ACHN (cell line): ENCODE results near the gene ACTR10.

Experiments
- DNase-seq: peaks from one replicate; pipeline ENCODE4 v3.0.0-alpha.2; 2015
- in situ Hi-C: cut with HindIII; loops from 2 replicates; pipeline ENCODE4 v1.10.0; 2017; ENCODE audit warnings: low sequenced_read_pairs, low pct_ligation_motif_present, low pct_unique_long_range_greater_than_20kb

Gene ACTR10

GRCh38 chr14:58275527-58276190 lies 75.7 kb downstream of the ACTR10 start:
- no peak for DNase-seq
- in situ Hi-C loops: no loop called here

GRCh38 chr14:58276208-58276607 lies 76.3 kb downstream of the ACTR10 start:
- DNase-seq: no peak
- in situ Hi-C loops: no loop called here

DNA sequence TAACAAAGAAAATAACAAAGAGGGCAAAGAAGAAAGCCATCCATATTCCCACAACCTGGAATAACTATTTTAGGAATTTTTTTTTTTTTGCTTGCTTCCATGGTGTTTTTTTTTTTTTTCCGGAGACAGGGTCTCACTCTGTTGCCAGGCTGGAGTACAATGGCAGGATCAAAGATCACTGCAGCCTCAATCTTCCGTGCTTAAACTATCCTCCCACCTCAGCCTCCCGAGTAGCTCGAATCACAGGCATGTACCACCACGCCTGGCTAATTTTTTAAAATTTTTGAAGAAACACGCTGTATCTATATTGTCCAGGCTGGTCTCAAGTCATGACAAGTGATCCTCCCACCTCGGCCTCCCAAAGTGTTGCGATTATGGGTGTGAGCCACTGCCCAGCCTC lies 78.2 kb downstream of the ACTR10 start:
- in situ Hi-C loops: no loop called here
- DNase-seq: no peak

DNA sequence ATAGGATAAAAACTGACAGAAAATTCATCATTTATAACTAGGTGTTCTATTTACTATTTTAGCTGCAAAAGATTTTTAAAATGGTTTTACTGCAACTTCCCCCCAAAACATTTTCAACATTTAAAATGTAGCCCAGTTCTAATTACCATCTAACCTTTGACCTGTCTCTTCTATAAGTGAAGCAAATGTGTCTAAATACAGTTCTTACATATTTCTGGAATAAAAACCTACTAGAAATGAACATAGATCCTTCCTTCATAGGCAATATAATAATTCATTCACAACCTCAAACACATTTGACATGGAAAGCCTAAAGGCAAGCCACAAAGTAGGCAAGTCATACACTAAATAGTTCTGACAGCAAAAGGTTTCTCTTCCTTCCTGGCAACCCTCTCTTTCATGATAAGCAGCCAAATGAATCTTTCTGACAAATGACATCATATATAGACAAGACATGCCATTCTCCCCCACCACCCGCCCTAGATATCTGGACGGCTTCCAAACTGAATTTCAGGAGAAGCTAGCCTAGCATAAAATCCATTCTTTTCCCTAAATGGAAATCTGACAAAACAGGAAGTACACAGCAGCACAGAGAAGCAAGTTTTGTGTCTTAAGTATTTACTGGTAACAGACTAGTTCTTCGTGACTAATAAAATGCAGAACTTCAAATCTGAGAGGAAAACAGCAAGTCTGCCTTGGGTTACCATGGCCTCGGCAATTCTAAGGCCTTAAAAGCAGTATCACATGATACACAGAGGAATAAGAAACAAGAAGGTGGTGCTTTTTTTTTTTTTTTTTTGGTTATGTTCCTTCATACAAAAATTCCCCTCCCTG lies 81.2 kb downstream of the ACTR10 start:
- peak; percentile 94 for DNase-seq
- in situ Hi-C loops: no loop called here

DNA sequence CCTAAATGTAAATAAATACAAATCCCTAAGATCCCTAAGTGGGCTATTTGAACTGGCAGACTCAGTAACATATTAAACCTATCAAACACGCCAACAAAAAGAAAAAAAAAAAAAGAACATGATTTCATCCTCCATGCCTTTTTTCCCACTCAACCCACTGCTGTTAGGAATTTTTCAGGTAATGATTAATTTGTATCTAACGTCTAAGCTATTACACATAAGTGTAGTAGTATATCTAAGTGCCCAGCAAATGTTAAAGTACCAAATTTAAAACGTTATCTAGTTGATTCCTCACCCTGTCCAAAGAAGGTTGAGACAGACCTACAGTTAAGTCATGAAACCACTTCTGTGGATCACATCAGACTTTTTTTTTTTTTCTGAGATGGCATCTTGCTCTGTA lies 82.0 kb downstream of the ACTR10 start:
- peak; percentile 93 for DNase-seq

GRCh38 chr14:58282925-58283593 lies 83.1 kb downstream of the ACTR10 start:
- DNase-seq: peak; percentile 12
- in situ Hi-C loops: no loop called here

More for the DNA sequence above, 82.0 kb downstream of the ACTR10 start:
- in situ Hi-C loops: no loop called here

- DNase-seq: no peak
- in situ Hi-C loops: no loop called here
Observed at GRCh38 chr14:58283730-58284129, 83.8 kb downstream of the ACTR10 start.

DNA sequence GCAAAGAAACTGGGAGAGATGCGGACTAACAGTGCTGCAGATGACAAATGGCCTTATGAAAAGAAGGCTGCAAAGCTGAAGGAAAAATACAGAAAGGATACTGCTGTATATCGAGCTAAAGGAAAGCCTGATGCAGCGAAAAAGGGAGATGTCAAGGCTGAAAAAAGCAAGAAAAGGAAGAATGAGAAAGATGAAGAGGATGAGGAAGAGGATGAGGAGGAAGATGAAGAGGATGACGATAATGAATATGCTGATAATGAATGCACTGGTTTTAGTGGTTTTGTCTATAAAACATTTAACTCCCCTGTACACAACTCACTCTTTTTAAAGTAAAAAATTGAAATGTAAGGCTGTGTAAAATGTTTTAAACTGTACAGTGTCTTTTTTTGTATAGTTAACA lies 85.2 kb downstream of the ACTR10 start:
- in situ Hi-C loops: no loop called here

More for the DNA sequence above, 85.2 kb downstream of the ACTR10 start:
- no peak for DNase-seq
